Type B pancreatic cell (in vitro differentiated cells): Measurements from ENCODE around the gene MEGF11. TPM values are rescaled to one million over a fixed set of nuclear protein-coding genes. Genes with fewer than 3 reads are reported as not detected.

Experiments
- DNase-seq: peaks from one replicate; pipeline ENCODE4 v3.0.0; 2021; ENCODE audit warnings: mixed read lengths; ENCODE audit not compliant: unreplicated experiment; ENCODE audit errors: extremely low spot score
- H3K27ac Mint-ChIP-seq: 2 replicates; pipeline ENCODE4 v1.8.0; 2021; ENCODE audit warnings: mild to moderate bottlenecking, mixed read lengths
- H3K27me3 Mint-ChIP-seq: 2 replicates; pipeline ENCODE4 v1.8.0; 2021; ENCODE audit warnings: mixed read lengths
- H3K36me3 Mint-ChIP-seq: 2 replicates; pipeline ENCODE4 v1.8.0; 2021; ENCODE audit warnings: mixed read lengths
- H3K4me1 Mint-ChIP-seq: one replicate; pipeline ENCODE4 v1.8.0; 2021; ENCODE audit warnings: mixed read lengths; ENCODE audit not compliant: unreplicated experiment
- H3K4me3 Mint-ChIP-seq: 2 replicates; pipeline ENCODE4 v1.8.0; 2021; ENCODE audit warnings: mild to moderate bottlenecking, mixed read lengths
- H3K9me3 Mint-ChIP-seq: 2 replicates; pipeline ENCODE4 v1.8.0; 2021; ENCODE audit warnings: mixed read lengths
- CTCF ChIP-seq: fragments of 200-600 bp; sonication (generic); conservative IDR thresholded peaks from 2 replicates; pipeline ENCODE4 v1.5.0; 2021; ENCODE audit warnings: antibody characterized with exemption, mild to moderate bottlenecking
- total RNA-seq: library from RNA; stranded (reverse); gene quantifications from 2 replicates; pipeline ENCODE4 v1.2.1, GENCODE V29; 2021; ENCODE audit warnings: low replicate concordance

Gene MEGF11
- total RNA-seq, 1 donor from 2014 or later = 3.3 TPM

- Mint-ChIP-seq H3K27ac (no peak overlapping the region), H3K27me3 (peaks cover 39% of the 10 kb centered on the region), H3K4me3 (no peak overlapping the region), H3K9me3 (no peaks in the 10 kb centered on the region), H3K4me1 (peaks cover 33% of the 10 kb centered on the region), H3K36me3 (no peaks in the 10 kb centered on the region)
- no peak for TF ChIP-seq CTCF
- DNase-seq = no peak
These were observed 127.1 kb downstream of the MEGF11 start for GRCh38 chr15:66126456-66126855.

GRCh38 chr15:66126031-66126441 lies 127.5 kb downstream of the MEGF11 start:
- TF ChIP-seq CTCF = no peak
- Mint-ChIP-seq H3K4me1 (peaks cover 30% of the 10 kb centered on the region), H3K4me3 (no peak overlapping the region), H3K27ac (no peak overlapping the region), H3K9me3 (no peaks in the 10 kb centered on the region), H3K36me3 (no peaks in the 10 kb centered on the region), H3K27me3 (peaks cover 42% of the 10 kb centered on the region)
- DNase-seq = no peak

- H3K27me3 Mint-ChIP-seq = peaks cover 35% of the 10 kb centered on the region
- TF ChIP-seq CTCF = no peak
- no peak for DNase-seq
- no peak overlapping the region for H3K27ac Mint-ChIP-seq
- no peaks in the 10 kb centered on the region for H3K36me3 Mint-ChIP-seq
- H3K4me3 Mint-ChIP-seq = no peak overlapping the region
- peaks cover 21% of the 10 kb centered on the region for H3K4me1 Mint-ChIP-seq
- H3K9me3 Mint-ChIP-seq = no peaks in the 10 kb centered on the region
These were observed 128.9 kb downstream of the MEGF11 start for GRCh38 chr15:66124651-66125050.

- no peak overlapping the region for H3K4me3 Mint-ChIP-seq
- H3K4me1 Mint-ChIP-seq = peaks cover 14% of the 10 kb centered on the region
- H3K27me3 Mint-ChIP-seq = peaks cover 29% of the 10 kb centered on the region
These were observed 129.8 kb downstream of the MEGF11 start for GRCh38 chr15:66123799-66124198.

GRCh38 chr15:66120422-66120821 lies 133.1 kb downstream of the MEGF11 start:
- H3K9me3 Mint-ChIP-seq = no peaks in the 10 kb centered on the region
- DNase-seq = no peak
- H3K27ac Mint-ChIP-seq = no peak overlapping the region
- H3K4me3 Mint-ChIP-seq = no peak overlapping the region
- no peaks in the 10 kb centered on the region for H3K4me1 Mint-ChIP-seq
- TF ChIP-seq CTCF = no peak
- peaks cover 30% of the 10 kb centered on the region for H3K27me3 Mint-ChIP-seq
- H3K36me3 Mint-ChIP-seq = no peaks in the 10 kb centered on the region

More at GRCh38 chr15:66123799-66124198, 129.8 kb downstream of the MEGF11 start:
- Mint-ChIP-seq H3K27ac (no peak overlapping the region), H3K36me3 (no peaks in the 10 kb centered on the region), H3K9me3 (no peaks in the 10 kb centered on the region)
- DNase-seq = no peak
- TF ChIP-seq CTCF = no peak

GRCh38 chr15:66117841-66118240 lies 135.7 kb downstream of the MEGF11 start:
- no peak for DNase-seq
- peaks cover 4% of the 10 kb centered on the region for H3K4me1 Mint-ChIP-seq
- peaks cover 31% of the 10 kb centered on the region for H3K27me3 Mint-ChIP-seq
- TF ChIP-seq CTCF = no peak
- H3K4me3 Mint-ChIP-seq = no peak overlapping the region
- H3K9me3 Mint-ChIP-seq = no peaks in the 10 kb centered on the region
- no peaks in the 10 kb centered on the region for H3K36me3 Mint-ChIP-seq
- H3K27ac Mint-ChIP-seq = no peak overlapping the region
